Measurements from ENCODE around the gene PIK3CD. TPM values are rescaled to one million over a fixed set of nuclear protein-coding genes. Genes with fewer than 3 reads are reported as not detected.

Gene PIK3CD
- total RNA-seq, 1 experiment from 2014 or later = 0.77 TPM

- TF ChIP-seq CTCF (IDR thresholded peaks at IDR 0.05; ENCODE audit: insufficient read depth in 1 of 2, low read depth in 1 of 2, low read length in 1 of 2, severe bottlenecking in 1 of 2, unreplicated experiment in 1 of 2) = no peak
- no peaks in the 10 kb centered on the region for H3K9me3 Mint-ChIP-seq (ENCODE audit: unreplicated experiment)
- no peak for DNase-seq
- Histone ChIP-seq H3K36me3 (ENCODE audit: control insufficient read depth, insufficient read depth, low read length) (no peaks in the 10 kb centered on the region), H3K4me1 (0 out of 2 replicates have a peak, but pooled peaks cover 7% of the 10 kb centered on the region), H3K27me3 (replicated peaks; ENCODE audit: control insufficient read depth, insufficient read depth, low read length) (0 out of 2 replicates have a peak, but pooled peaks cover 2% of the 10 kb centered on the region), H3K4me3 (ENCODE audit: low read depth, low read length) (no peak overlapping the region), H3K9me3 (no peaks in the 10 kb centered on the region)
- POLR2A ChIA-PET = no interaction called here
- no peak overlapping the region for H3K27ac Mint-ChIP-seq (ENCODE audit: unreplicated experiment)
- peaks cover 12% of the 10 kb centered on the region for H3K27me3 Mint-ChIP-seq (ENCODE audit: insufficient read depth, unreplicated experiment)
- no peak overlapping the region for H3K4me3 Mint-ChIP-seq (ENCODE audit: unreplicated experiment)
- CTCF ChIA-PET = interaction anchor here (0.7 kb wide), 2 partner anchors 23 to 42 kb away, joined by 3 to 11 read pairs; no protein-coding TSS in a partner anchor
- no peaks in the 10 kb centered on the region for H3K36me3 Mint-ChIP-seq (ENCODE audit: insufficient read depth, unreplicated experiment)
- no TSS peak for BruUV-seq (replicated peaks)
- intact Hi-C loops (cut with micrococcal nuclease; ENCODE audit: unreplicated experiment) = no loop called here
- H3K4me1 Mint-ChIP-seq (ENCODE audit: low read depth, unreplicated experiment) = no peaks in the 10 kb centered on the region
Measured at GRCh38 chr1:9653491-9654050, 2.0 kb downstream of the PIK3CD start.

GRCh38 chr1:9654051-9654833 is 2.7 kb downstream of the PIK3CD start:
- no TSS peak for BruUV-seq (replicated peaks)
- H3K27me3 Mint-ChIP-seq (ENCODE audit: insufficient read depth, unreplicated experiment) = peaks cover 12% of the 10 kb centered on the region
- Histone ChIP-seq H3K27me3 (replicated peaks; ENCODE audit: control insufficient read depth, insufficient read depth, low read length) (0 out of 2 replicates have a peak, but pooled peaks cover 2% of the 10 kb centered on the region), H3K4me1 (0 out of 2 replicates have a peak, but pooled peaks cover 7% of the 10 kb centered on the region), H3K36me3 (ENCODE audit: control insufficient read depth, insufficient read depth, low read length) (no peaks in the 10 kb centered on the region), H3K9me3 (no peaks in the 10 kb centered on the region), H3K4me3 (ENCODE audit: low read depth, low read length) (no peak overlapping the region)
- intact Hi-C loops (cut with micrococcal nuclease; ENCODE audit: unreplicated experiment) = no loop called here
- DNase-seq = no peak
- TF ChIP-seq CTCF (IDR thresholded peaks at IDR 0.05; ENCODE audit: insufficient read depth in 1 of 2, low read depth in 1 of 2, low read length in 1 of 2, severe bottlenecking in 1 of 2, unreplicated experiment in 1 of 2) = no peak
- no peaks in the 10 kb centered on the region for H3K36me3 Mint-ChIP-seq (ENCODE audit: insufficient read depth, unreplicated experiment)
- no peak overlapping the region for H3K27ac Mint-ChIP-seq (ENCODE audit: unreplicated experiment)
- no peak overlapping the region for H3K4me3 Mint-ChIP-seq (ENCODE audit: unreplicated experiment)
- CTCF ChIA-PET = no interaction called here
- H3K4me1 Mint-ChIP-seq (ENCODE audit: low read depth, unreplicated experiment) = no peaks in the 10 kb centered on the region
- POLR2A ChIA-PET = no interaction called here
- no peaks in the 10 kb centered on the region for H3K9me3 Mint-ChIP-seq (ENCODE audit: unreplicated experiment)

DNA sequence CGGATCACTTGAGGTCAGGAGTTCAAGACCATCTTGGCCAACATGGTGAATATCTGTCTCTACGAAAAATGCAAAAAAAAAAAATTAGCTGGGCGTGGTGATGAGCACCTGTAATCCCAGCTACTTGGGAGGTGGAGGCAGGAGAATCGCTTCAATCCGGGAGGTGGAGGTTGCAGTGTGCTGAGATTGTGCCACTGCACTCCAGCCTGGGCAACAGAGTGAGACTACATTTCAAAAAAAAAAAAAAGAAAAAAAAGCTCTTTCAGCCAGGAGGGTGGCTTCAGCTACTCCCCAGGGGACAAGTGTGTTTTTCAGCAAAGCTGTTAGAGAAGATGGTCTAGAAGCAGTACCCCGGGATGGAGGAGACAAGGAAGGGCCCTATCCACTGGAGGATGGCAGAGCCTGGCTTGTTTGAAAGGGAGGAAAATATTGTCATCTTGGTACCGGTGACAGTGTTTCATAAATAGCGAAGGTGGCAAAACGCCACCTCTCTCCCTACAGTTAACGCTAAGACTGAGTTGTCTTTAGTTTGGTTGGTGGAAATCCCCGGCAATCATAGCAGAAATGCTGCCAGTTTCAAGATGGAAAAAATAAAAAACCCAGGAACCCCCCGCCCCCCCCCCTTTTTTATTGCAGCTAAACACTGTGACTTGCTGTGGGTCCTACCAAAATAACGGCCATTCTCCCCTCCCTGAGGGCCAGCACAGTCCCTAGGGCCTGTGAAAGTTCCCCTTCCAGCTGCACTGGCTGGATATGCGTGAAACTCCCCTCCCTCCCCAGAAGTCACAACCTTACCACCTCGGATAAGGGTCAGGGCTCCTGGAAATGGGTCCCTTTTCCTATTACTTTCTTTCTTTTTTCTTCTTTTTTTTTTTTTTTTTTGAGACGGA is 3.5 kb downstream of the PIK3CD start:
- POLR2A ChIA-PET = no interaction called here
- Mint-ChIP-seq H3K36me3 (ENCODE audit: insufficient read depth, unreplicated experiment) (no peaks in the 10 kb centered on the region), H3K4me3 (ENCODE audit: unreplicated experiment) (no peak overlapping the region), H3K4me1 (ENCODE audit: low read depth, unreplicated experiment) (no peaks in the 10 kb centered on the region), H3K9me3 (ENCODE audit: unreplicated experiment) (no peaks in the 10 kb centered on the region), H3K27ac (ENCODE audit: unreplicated experiment) (no peak overlapping the region), H3K27me3 (ENCODE audit: insufficient read depth, unreplicated experiment) (peaks cover 12% of the 10 kb centered on the region)
- intact Hi-C loops (cut with micrococcal nuclease; ENCODE audit: unreplicated experiment) = no loop called here
- no peak for TF ChIP-seq CTCF (IDR thresholded peaks at IDR 0.05; ENCODE audit: insufficient read depth in 1 of 2, low read depth in 1 of 2, low read length in 1 of 2, severe bottlenecking in 1 of 2, unreplicated experiment in 1 of 2)
- H3K9me3 ChIP-seq = no peaks in the 10 kb centered on the region
- H3K4me1 ChIP-seq = 0 out of 2 replicates have a peak, but pooled peaks cover 7% of the 10 kb centered on the region
- H3K27me3 ChIP-seq (replicated peaks; ENCODE audit: control insufficient read depth, insufficient read depth, low read length) = 0 out of 2 replicates have a peak, but pooled peaks cover 2% of the 10 kb centered on the region
- no peak for DNase-seq
- no TSS peak for BruUV-seq (replicated peaks)
- H3K4me3 ChIP-seq (ENCODE audit: low read depth, low read length) = no peak overlapping the region
- CTCF ChIA-PET = no interaction called here
- no peaks in the 10 kb centered on the region for H3K36me3 ChIP-seq (ENCODE audit: control insufficient read depth, insufficient read depth, low read length)
